ENCODE measurements around the gene IGFLR1.
A peak's percentile ranks its signal among the peaks of the same experiment; 100 is the strongest.

IGFLR1 gene

GRCh38 chr19:35720648-35721047 lies 21.6 kb downstream of the IGFLR1 start:
- Histone ChIP-seq H3K27me3 (ENCODE audit: insufficient read depth, low read length) (no peaks in the 10 kb centered on the region; the same call in 1 of the 2 replicates), H3K4me2 (ENCODE audit: low read length) (no peak overlapping the region), H3K4me1 (ENCODE audit: insufficient read depth, low read length, severe bottlenecking) (peaks cover 22% of the 10 kb centered on the region), H3K9me2 (ENCODE audit: low read depth, low read length) (no peaks in the 10 kb centered on the region), H3K9me3 (ENCODE audit: low read length) (no peaks in the 10 kb centered on the region), H3K4me3 (ENCODE audit: low read depth, low read length, poor library complexity, severe bottlenecking) (no peak overlapping the region), H4K20me1 (ENCODE audit: insufficient read depth, low read length) (no peaks in the 10 kb centered on the region), H3F3A (ENCODE audit: insufficient read depth, low read length) (no peaks in the 10 kb centered on the region), H2AFZ (ENCODE audit: low read length) (no peak overlapping the region), H3K9ac (ENCODE audit: low read length) (no peak overlapping the region), H3K27ac (ENCODE audit: low read depth, low read length, poor library complexity, severe bottlenecking) (no peak overlapping the region), H3K36me3 (ENCODE audit: insufficient read depth, low read length) (peaks cover 57% of the 10 kb centered on the region), H3K79me2 (ENCODE audit: insufficient read depth, low read length) (peaks cover 8% of the 10 kb centered on the region)
- TF ChIP-seq EZH2 (IDR thresholded peaks at IDR 0.05; ENCODE audit: borderline replicate concordance, low read length): no peak
- TF ChIP-seq, protein P1, sequence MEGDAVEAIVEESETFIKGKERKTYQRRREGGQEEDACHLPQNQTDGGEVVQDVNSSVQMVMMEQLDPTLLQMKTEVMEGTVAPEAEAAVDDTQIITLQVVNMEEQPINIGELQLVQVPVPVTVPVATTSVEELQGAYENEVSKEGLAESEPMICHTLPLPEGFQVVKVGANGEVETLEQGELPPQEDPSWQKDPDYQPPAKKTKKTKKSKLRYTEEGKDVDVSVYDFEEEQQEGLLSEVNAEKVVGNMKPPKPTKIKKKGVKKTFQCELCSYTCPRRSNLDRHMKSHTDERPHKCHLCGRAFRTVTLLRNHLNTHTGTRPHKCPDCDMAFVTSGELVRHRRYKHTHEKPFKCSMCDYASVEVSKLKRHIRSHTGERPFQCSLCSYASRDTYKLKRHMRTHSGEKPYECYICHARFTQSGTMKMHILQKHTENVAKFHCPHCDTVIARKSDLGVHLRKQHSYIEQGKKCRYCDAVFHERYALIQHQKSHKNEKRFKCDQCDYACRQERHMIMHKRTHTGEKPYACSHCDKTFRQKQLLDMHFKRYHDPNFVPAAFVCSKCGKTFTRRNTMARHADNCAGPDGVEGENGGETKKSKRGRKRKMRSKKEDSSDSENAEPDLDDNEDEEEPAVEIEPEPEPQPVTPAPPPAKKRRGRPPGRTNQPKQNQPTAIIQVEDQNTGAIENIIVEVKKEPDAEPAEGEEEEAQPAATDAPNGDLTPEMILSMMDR (IDR thresholded peaks at IDR 0.05; ENCODE audit: low read length): no peak

GRCh38 chr19:35720163-35720524 lies 22.1 kb downstream of the IGFLR1 start:
- Histone ChIP-seq H3K4me3 (ENCODE audit: low read depth, low read length, poor library complexity, severe bottlenecking) (no peak overlapping the region), H3K27me3 (ENCODE audit: insufficient read depth, low read length) (no peaks in the 10 kb centered on the region; the same call in 1 of the 2 replicates), H2AFZ (ENCODE audit: low read length) (no peak overlapping the region), H4K20me1 (ENCODE audit: insufficient read depth, low read length) (no peaks in the 10 kb centered on the region), H3F3A (ENCODE audit: insufficient read depth, low read length) (no peaks in the 10 kb centered on the region), H3K9me2 (ENCODE audit: low read depth, low read length) (no peaks in the 10 kb centered on the region), H3K9me3 (ENCODE audit: low read length) (no peaks in the 10 kb centered on the region), H3K36me3 (ENCODE audit: insufficient read depth, low read length) (peaks cover 52% of the 10 kb centered on the region), H3K9ac (ENCODE audit: low read length) (no peak overlapping the region), H3K4me1 (ENCODE audit: insufficient read depth, low read length, severe bottlenecking) (peaks cover 22% of the 10 kb centered on the region), H3K4me2 (ENCODE audit: low read length) (no peak overlapping the region), H3K27ac (ENCODE audit: low read depth, low read length, poor library complexity, severe bottlenecking) (no peak overlapping the region), H3K79me2 (ENCODE audit: insufficient read depth, low read length) (peaks cover 8% of the 10 kb centered on the region)
- TF ChIP-seq, protein P1 (IDR thresholded peaks at IDR 0.05; ENCODE audit: low read length): no peak
- no peak for TF ChIP-seq EZH2 (IDR thresholded peaks at IDR 0.05; ENCODE audit: borderline replicate concordance, low read length)

- Histone ChIP-seq H4K20me1 (ENCODE audit: insufficient read depth, low read length) (no peaks in the 10 kb centered on the region), H3K79me2 (ENCODE audit: insufficient read depth, low read length) (peaks cover 8% of the 10 kb centered on the region), H3K27ac (ENCODE audit: low read depth, low read length, poor library complexity, severe bottlenecking) (no peak overlapping the region), H3K9me2 (ENCODE audit: low read depth, low read length) (no peaks in the 10 kb centered on the region), H3K4me2 (ENCODE audit: low read length) (peak overlapping the region; percentile 84), H3K9me3 (ENCODE audit: low read length) (no peaks in the 10 kb centered on the region), H3K4me1 (ENCODE audit: insufficient read depth, low read length, severe bottlenecking) (peaks cover 22% of the 10 kb centered on the region), H3K36me3 (ENCODE audit: insufficient read depth, low read length) (peaks cover 46% of the 10 kb centered on the region), H3F3A (ENCODE audit: insufficient read depth, low read length) (no peaks in the 10 kb centered on the region), H3K27me3 (ENCODE audit: insufficient read depth, low read length) (peaks cover 2% of the 10 kb centered on the region; the same call in 1 of the 2 replicates), H3K9ac (ENCODE audit: low read length) (peak overlapping the region; percentile 83; the same call in 1 of the 2 replicates), H2AFZ (ENCODE audit: low read length) (no peak overlapping the region), H3K4me3 (ENCODE audit: low read depth, low read length, poor library complexity, severe bottlenecking) (peak overlapping the region; percentile 77)
- TF ChIP-seq, protein P1 (IDR thresholded peaks at IDR 0.05; ENCODE audit: low read length): no peak
- TF ChIP-seq EZH2 (IDR thresholded peaks at IDR 0.05; ENCODE audit: borderline replicate concordance, low read length): no peak
Measured at GRCh38 chr19:35719402-35720162, 22.7 kb downstream of the IGFLR1 start.

Measured in OCI-LY1 (cell line).